ENCODE data around the gene ALAS2. TPM values are rescaled to one million over a fixed set of nuclear protein-coding genes. Genes with fewer than 3 reads are reported as not detected.

The ALAS2 gene
- total and polyA plus RNA-seq, 2 of the 8 experiments (the other 6 are each of a cell fraction or from before 2014, with no cell fraction given), result 0.27 to 0.32 TPM

GRCh38 chrX:54999717-55000598 is 30.8 kb downstream of the ALAS2 start, which contains the start of gene APEX2 (continued):
- TF ChIP-seq CHD7 (IDR thresholded peaks at IDR 0.05; ENCODE audit: insufficient replicate concordance, low read length), result no peak
- TF ChIP-seq SP4 (IDR thresholded peaks at IDR 0.05; ENCODE audit: low read length), result no peak
- TF ChIP-seq POLR2A (IDR thresholded peaks at IDR 0.05; ENCODE audit: control extremely low read depth in 1 of 2, low read depth in 2 of 2, low read length in 2 of 2), result peak; percentile 40 to 84
- peak; percentile 32 for TF ChIP-seq NRF1 (IDR thresholded peaks at IDR 0.05; ENCODE audit: low read depth, low read length)
- no peak for TF ChIP-seq SP2 (IDR thresholded peaks at IDR 0.05; ENCODE audit: low read length)
- TF ChIP-seq EZH2 (IDR thresholded peaks at IDR 0.05; ENCODE audit: low read depth, low read length, severe bottlenecking), result no peak
- TF ChIP-seq KDM4A (IDR thresholded peaks at IDR 0.05; ENCODE audit: low read depth, low read length, severe bottlenecking), result no peak
- no peak for TF ChIP-seq RBBP5 (IDR thresholded peaks at IDR 0.05; ENCODE audit: borderline replicate concordance, low read depth, low read length)
- no peak for TF ChIP-seq KDM1A (IDR thresholded peaks at IDR 0.05; ENCODE audit: borderline replicate concordance, low read length)
- TF ChIP-seq SP1 (IDR thresholded peaks at IDR 0.05; ENCODE audit: low read depth, low read length), result no peak
